ENCODE results near the gene HDLBP.

Gene HDLBP

DNA sequence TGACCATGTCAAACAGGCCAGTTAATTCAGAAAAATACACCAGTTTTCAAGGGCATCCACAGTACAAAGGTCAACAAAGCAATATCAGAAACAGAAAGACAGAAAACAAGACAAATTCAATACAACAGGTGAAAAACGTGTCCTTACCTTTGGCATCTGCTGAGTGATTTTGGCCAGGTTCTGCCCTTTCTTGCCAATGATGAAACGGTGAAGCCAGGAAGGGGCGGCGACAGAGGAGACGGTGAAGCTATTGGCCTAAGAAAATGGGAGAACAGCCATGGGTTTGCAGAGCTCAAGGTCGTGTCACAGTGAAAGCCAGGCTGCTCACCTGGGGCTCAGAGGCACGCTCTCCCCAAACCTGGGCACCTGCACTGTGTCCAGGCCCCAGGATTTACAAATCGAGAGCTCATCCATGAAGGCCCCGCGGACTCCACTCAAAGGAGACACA lies 60.5 kb downstream of the HDLBP start:
- no peak for DNase-seq

- no peak for DNase-seq
These were observed 62.5 kb downstream of the HDLBP start for GRCh38 chr2:241252778-241253475.

DNA sequence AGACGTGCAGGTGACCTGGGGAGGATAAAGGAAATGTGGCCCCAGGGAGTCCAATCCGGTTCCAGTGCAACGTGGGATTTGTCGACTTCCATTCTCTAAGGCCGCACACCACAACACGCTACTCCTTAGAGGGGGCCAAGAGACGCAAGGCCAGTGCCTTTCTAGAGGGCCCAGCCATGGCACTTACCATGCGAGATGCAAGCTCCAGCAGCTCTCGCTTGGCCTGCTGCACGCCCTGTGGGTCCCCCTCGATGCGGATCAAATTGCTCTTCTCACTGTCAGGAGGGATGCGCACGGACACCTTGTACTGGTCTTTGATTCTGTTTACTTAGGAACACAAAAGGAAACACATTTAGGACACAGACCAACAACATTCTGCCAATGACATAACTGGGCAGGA lies 65.8 kb downstream of the HDLBP start:
- no peak for DNase-seq

DNA sequence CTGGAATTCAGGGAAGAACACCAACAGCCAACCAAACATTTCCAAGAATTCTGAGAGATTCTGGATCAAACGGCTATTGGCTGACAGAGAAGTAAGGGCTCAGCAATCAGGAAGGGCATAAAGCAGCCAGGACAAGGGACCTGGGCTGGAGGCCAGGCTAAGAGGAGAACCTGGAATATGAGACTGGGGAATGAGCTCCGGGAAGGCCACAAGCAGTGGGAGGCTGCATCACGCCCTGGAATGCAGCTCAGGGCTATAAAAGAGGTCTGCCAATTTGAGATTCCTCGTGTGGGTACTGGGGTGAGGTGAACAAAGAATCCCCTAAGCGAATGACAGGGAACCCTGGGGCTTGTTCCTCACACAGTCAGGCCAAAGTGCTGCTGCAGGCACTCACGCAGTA lies 66.6 kb downstream of the HDLBP start:
- DNase-seq, result peak in 1 of 51 donors; percentile 15

DNA sequence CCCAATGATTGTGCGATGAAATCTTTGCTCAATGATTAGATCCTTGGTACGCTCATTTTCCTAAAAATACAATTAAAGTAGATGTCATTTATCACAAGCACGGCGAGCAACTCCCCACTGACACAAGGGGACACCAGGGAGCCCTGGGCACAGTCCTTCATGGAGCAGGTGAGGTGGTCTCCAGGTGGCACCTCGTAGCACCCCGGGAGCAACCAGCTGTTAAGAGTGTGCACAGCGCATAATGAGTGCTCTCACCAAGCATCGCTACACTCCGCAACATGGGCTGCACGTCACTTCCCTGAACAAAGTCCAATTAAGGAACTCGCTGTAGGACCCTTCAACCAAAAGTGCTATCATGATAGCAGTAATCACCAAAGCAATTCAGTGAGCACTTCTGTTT lies 67.2 kb downstream of the HDLBP start:
- no peak for DNase-seq

- no peak for DNase-seq
These were observed 71.1 kb downstream of the HDLBP start for GRCh38 chr2:241244368-241244767.

DNA sequence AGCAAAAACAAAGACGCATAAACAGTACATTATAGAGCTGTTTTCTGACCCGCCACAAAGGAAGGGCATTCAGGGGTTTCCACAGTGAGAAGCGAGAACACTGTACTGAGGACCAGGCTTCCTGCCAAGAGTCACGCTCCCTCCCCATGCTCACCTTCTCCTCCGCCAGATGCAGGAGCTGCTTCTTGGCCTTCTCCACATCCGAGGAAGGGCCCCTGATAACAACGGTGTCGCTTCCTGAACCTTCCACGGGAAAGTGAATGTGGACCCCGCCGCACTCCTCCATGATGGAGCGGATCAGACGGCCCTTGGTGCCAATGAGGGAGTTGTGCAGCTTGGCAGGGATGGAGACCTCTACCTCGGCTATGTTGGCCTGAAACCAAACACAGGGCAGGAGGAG lies 73.2 kb downstream of the HDLBP start:
- DNase-seq, result no peak

DNA sequence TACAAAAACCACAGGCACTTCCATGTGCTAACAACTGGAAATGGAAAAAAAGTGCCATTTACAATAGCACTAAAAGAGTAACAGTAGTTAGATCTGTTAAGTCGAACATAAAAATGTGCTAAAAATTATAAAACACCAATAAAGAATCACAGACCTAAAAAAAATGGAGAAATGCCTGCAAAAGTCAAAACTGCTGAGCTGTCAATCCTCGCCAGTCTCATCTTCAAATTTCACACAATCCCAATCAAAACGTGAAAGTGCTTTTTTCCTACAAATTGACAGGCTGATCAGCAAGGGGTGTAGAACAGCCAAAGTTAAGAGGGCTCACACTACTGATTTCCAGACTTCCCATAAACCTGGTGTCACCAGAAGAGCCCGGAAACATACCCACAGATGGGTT lies 73.8 kb downstream of the HDLBP start:
- DNase-seq, result no peak

- DNase-seq, result no peak
These were observed 75.0 kb downstream of the HDLBP start for GRCh38 chr2:241240320-241241004.

DNA sequence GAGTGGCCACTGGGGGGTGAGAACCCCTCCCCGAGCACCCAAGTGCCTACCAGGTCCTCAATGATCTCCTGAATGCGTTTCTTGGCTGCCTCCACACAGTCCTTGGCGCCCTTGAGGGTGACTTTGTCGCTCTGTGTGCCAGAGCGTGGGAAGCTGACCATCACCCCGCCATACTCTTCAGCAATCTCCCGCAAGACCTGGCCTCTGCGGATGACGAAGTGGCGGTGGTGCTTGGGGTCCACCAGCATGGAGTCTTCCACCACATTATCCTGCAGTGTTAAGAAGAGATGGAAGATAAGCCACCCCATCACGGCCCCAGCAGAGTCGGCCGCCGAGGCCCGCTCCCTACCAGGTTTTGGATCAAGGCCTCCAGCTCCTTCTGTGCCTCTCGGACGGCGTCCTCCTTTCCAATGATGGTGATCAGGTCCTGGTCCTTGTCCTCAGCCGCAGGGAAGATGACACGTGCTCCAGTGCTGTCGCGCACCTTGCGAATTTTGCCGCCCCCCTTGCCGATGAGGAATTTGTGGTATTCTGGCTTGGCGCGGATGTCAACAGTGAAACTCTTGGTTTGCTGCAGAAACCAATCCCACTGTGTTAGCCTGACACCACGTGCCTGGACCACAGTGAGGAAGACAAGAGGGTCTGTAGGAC lies 75.8 kb downstream of the HDLBP start:
- no peak for DNase-seq

DNA sequence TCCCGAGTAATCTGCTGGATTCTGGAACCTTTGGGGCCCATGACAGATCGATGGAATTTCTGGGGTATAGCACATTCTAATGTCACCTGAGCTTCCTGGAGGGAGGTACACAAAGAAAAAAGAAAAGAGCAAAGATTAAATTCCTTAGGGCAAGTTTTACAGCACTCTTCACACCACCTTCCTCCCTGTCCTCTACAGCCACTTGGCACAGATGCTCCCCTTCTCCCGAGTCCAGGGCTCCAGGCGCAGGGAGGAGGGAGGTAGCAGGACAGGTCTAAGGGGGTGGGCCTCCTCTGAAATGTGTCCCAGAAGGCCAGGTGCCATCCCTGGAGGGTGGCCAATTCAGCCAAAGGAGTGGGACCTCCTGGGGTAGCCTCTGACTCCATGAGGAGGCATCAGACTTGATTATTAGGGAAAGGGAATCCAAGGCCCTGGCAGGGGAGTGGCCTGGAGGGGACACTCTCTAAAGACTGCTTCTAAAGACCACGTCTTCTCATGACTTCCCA lies 76.7 kb downstream of the HDLBP start:
- DNase-seq, result no peak

DNA sequence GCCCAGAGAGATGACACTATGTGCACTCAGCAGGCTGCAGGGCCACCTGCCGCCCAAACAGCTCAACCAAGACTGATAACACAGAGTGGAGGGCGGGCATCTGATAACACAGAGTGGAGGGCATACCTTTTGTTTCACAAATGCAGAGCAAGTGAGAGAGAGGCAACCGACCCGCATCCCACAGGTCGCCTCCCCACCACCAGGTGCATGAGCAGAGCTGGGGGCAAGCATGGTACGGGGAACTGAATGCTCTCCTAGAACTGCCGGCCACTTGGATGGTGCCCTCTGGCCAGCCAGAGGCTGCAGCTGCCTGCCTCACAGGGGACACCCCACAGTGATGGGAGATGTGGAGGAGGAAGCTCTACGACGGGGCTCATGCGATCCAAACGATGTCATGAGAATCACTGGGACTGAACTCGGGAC lies 77.5 kb downstream of the HDLBP start:
- no peak for DNase-seq

DNA sequence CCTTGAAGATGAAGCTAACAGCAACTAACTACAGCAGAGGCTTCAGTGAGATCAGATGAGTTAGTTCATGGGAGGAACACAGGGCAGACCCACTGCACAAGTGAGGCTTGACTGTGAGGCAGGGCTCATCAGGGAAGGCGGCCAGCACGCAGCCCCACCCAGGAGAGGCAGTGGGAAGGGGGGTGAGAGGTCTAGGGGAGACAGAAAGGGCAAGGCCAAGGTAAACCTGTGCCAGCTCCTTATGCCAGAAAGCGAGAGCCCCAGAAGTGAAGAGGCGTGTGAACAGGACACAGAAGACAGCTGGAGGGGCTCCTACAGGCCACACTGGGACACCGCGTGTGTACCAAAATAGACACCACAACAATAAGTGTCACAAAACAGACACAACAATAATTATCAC lies 78.4 kb downstream of the HDLBP start:
- no peak for DNase-seq

GRCh38 chr2:241235859-241236593 lies 79.4 kb downstream of the HDLBP start:
- no peak for DNase-seq

DNA sequence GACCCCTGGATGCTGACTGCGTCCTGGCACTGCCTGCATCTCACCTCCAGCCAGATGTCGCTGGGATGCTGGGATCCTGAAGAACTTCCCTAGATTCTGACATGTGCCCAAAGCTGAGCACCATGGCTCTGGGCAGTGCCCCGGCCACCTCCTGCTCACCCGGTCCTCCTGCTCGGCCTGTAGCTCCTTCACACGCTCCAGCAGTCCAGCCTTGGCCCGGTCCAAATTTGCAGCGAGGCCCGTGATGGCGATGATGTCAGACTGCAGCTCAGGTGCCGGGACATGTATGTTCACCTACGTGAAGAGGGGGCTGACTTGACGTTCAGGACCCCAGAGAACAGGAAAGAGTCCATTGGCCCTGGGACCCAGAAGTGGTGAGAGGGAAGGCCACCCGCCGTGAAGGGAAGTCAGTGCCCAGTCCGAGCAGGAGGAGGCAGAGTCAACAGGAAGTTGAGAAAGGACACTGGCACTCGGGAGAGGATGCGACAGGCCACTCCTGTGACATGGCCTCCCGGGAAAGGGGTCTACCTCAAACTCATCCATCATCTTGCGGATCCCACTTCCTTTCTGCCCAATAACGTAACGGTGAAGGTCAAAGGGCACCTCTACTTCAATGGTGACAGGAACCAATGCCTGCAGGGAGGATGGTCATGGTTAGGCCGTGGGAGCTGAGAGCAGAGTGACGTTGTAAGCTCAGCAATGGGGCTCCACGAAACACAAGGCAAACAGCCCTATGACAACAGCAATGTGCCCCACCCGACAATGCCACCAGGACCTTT lies 80.3 kb downstream of the HDLBP start:
- no peak for DNase-seq

GRCh38 chr2:241234066-241234790 lies 81.2 kb downstream of the HDLBP start:
- no peak for DNase-seq

DNA sequence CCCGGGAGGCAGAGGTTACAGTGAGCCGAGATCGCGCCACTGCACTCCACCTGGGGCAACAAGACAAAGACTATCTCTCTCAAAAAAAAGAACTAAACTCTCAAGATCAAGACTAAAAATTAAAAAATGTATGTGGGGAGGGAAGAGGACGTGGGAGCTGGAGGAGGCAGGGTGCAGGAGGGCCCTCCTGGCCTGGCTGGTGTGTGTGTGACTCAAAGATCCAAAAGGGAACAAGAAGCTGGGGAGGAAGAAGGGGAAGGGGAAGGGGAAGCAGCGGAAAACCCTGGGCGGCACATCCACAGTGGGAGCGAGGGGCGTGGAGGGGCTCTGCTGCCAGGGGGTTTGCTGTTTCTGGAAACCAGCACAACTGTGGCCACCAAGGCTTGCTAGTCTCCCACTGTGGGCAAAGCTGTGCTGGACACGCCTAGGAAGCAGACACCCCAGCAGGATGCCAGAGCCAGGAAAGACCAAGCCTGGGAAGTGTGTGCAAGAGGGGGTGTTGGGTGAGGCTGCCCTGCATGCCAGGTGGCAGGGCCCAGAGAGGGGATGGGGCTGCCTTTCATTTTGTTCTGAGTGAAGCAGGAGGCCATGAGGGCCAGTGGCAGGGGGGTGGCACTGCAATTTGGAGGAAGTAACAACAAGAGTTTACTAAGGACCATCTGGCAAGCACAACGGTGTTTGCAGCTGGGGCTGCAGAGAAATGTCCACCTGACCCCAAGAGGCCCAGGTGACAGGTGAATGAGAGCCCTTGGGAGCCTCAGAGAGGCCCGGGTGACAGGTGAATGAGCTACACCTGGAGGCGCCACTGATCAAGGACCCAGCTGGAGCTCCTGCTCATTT lies 82.5 kb downstream of the HDLBP start:
- DNase-seq, result no peak

- no peak for DNase-seq
These were observed 85.0 kb downstream of the HDLBP start for GRCh38 chr2:241230435-241230834.
